Measurements from ENCODE around the gene COX14. TPM values are rescaled to one million over a fixed set of nuclear protein-coding genes. Genes with fewer than 3 reads are reported as not detected.
A peak's percentile ranks its signal among the peaks of the same experiment; 100 is the strongest.

Gene COX14
- 83.6 TPM for polyA plus RNA-seq (2012; ENCODE audit: missing spikeins)

DNA sequence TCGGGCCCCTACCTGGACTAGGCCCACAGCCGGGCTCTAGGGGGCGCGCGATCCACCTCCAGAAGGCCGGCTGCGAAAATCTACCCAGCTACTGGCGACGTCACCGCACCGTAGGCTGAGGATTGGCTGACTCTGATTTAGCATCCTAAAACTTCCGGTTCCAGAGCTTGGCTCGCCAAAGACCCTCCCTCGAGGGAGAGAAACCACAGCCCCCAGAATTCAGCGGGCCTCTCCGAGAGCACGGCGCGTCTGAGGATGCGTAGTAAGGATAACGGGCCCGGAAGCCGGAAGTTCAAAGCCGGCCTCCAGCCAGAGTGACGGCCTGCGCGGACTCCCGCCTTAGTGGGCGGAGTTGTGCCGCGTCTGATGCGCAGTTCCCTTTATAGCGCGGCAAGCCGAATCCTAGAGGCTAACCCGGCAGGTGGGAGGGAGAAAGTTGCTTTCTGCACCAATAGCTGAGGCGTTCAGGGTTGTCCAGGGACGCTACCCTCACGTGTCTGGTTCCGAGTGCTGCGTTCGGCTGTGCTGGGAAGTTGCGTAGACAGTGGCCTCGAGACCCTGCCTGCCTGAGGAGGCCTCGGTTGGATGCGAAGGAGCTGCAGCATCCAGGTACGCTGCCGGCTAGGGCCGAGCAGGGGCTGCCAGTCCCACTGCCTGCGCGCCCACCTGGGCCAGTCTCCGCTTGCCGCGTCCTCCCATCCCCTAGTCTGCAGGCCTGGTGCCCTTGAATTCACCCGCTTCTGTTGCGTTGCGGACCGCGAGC lies at the start of gene COX14:
Gene COX14 (plus strand): TSS at position 544 of the 763 bp plus-strand sequence. CDS start 7,808 bp downstream, outside the sequence.
- DNase-seq (ENCODE audit: insufficient read length) (peak; percentile 93), FAIRE-seq (peak; percentile 98)
- TF ChIP-seq POLR2AphosphoS5 (IDR thresholded peaks at IDR 0.05; ENCODE audit: low read depth, low read length) (peak; percentile 98), POLR2A (IDR thresholded peaks at IDR 0.05; ENCODE audit: low read depth, low read length) (peak; percentile 97), TAF1 (IDR thresholded peaks at IDR 0.05; ENCODE audit: borderline replicate concordance, low read depth, low read length) (peak; percentile 88)

DNA sequence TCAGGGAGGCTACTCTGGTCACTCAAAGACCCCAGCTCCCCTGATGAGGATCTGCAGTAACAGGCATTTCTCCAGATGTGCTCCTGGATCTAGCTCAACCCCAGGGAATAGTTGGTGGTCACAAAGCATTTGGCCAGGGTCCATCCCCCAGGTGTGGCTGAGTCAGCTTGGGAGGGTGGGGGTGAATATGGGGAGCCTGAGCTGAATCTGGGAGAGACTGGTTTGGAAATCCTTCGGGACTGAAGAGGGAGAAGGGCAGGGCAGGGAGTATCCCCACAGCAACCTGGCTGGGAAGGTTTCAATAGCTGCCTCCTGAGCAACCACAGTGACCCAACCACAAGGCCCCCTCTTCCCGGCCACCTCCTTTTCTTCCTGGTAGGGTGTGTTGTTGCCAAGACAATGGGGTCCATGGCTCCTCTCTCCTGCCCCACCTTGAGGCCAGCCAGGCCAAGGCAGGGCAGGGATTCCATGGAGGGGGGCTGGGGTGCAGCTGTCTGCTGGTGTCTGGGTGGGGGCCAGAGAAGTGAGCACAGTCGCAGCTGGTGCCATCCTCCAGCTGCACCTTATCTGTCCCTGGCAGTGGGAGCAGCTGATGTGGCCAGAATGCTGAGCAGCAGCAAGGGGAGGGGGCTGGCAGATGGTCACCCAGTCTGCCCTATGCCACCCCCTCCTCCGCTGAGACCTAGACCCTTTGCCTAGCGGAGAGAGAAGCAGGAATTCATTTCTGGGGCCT lies 49.1 kb upstream of the COX14 start:
- FAIRE-seq (no peak), DNase-seq (ENCODE audit: insufficient read length) (no peak)
- no peak for TF ChIP-seq POLR2A (IDR thresholded peaks at IDR 0.05; ENCODE audit: low read depth, low read length)
- no peak for TF ChIP-seq TAF1 (IDR thresholded peaks at IDR 0.05; ENCODE audit: borderline replicate concordance, low read depth, low read length)
- TF ChIP-seq POLR2AphosphoS5 (IDR thresholded peaks at IDR 0.05; ENCODE audit: low read depth, low read length) = no peak

DNA sequence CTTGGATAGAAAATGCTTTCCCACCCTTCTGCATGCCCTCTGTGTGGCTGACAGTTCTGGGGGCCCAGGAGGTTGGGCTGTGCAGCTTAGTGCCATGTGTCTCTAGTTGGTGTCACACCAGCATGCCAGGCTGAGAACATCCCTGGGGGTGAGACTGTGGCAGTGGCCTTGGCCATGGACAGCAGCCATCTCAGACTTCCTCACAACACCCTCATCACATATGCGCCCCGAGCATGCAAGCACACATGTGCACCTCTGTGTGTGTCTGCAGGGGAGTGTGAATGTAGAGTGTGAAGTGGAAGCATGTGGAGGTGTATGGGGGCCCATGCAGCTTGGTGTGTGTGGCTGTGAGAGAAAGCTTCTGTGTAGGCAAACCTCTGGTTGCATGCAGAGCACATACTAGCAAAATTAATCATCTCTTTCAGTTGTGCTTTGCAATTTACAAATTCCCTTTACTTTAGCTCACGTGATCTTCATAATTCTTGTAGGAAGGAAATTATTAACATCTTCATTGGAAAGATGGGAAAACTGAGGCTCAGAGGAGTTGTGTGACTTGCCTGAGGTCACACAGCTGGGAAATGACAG lies 46.2 kb upstream of the COX14 start:
- FAIRE-seq (no peak), DNase-seq (ENCODE audit: insufficient read length) (no peak)
- TF ChIP-seq TAF1 (IDR thresholded peaks at IDR 0.05; ENCODE audit: borderline replicate concordance, low read depth, low read length) (no peak), POLR2A (IDR thresholded peaks at IDR 0.05; ENCODE audit: low read depth, low read length) (no peak), POLR2AphosphoS5 (IDR thresholded peaks at IDR 0.05; ENCODE audit: low read depth, low read length) (no peak)

GRCh38 chr12:50066402-50066801 lies 45.6 kb upstream of the COX14 start:
- no peak for FAIRE-seq
- no peak for DNase-seq (ENCODE audit: insufficient read length)
- TF ChIP-seq POLR2AphosphoS5 (IDR thresholded peaks at IDR 0.05; ENCODE audit: low read depth, low read length) (no peak), TAF1 (IDR thresholded peaks at IDR 0.05; ENCODE audit: borderline replicate concordance, low read depth, low read length) (no peak), POLR2A (IDR thresholded peaks at IDR 0.05; ENCODE audit: low read depth, low read length) (no peak)

- TF ChIP-seq TAF1 (IDR thresholded peaks at IDR 0.05; ENCODE audit: borderline replicate concordance, low read depth, low read length) = no peak
- TF ChIP-seq POLR2AphosphoS5 (IDR thresholded peaks at IDR 0.05; ENCODE audit: low read depth, low read length) = no peak
- no peak for TF ChIP-seq POLR2A (IDR thresholded peaks at IDR 0.05; ENCODE audit: low read depth, low read length)
- DNase-seq (ENCODE audit: insufficient read length) = no peak
- FAIRE-seq = no peak
Measured at GRCh38 chr12:50069069-50069468, 43.0 kb upstream of the COX14 start.

DNA sequence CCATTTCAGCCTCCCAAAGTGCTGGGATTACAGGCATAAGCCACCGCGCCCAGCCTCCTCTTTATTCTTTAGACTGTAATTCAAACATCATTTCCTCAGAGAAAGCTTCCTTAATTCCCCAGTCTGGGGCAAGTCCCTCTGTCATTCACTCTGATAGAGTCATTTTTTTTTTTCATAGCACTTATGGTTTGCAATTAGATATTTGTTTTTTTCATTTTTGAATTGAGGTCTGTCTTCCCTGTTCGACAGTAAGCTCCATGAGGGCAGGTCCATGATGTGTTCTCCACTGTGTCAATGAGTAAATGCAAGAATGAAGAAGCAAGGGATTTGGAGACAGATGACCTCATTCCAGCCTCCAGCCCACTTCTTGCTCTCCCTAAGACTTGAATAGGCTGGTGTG lies 42.5 kb upstream of the COX14 start:
- no peak for FAIRE-seq
- TF ChIP-seq POLR2AphosphoS5 (IDR thresholded peaks at IDR 0.05; ENCODE audit: low read depth, low read length) (no peak), TAF1 (IDR thresholded peaks at IDR 0.05; ENCODE audit: borderline replicate concordance, low read depth, low read length) (no peak), POLR2A (IDR thresholded peaks at IDR 0.05; ENCODE audit: low read depth, low read length) (no peak)

DNA sequence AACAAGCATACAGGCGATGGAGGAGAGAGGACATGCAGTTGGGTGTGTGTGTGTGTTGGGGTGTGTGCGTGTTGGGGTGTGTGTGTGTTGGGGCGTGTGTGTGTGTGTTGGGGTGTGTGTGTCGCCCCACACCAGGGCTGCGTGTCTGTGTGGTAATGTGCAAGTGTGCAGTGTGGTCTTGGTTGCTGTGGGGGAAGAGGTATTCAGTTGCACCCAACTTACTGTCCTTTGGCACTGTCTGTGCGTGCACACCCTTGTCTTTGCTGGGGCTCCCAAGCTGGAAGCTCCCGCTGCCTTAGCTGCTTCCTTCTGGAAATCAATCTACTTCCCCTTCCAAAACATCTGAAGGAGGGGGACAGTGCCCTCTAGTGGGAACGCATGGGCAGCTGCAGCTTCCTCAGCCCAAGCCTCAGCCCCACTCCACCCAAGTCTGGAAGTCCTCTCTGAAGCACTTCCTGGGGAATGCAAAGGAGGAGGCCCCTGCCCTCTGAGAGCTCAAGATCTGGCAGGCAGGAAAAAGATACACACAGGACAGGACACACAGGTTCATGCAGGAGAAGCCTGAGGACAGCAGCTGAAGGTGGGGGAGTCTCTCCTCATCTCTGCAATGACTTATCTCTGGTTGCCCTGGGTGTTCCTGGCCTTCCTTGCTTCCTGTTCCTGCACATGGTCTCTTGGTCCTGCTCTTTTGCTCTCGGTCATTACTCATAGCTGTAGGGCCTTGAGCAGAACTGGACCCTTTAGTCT lies 41.5 kb upstream of the COX14 start:
- FAIRE-seq (peak; percentile 85), DNase-seq (ENCODE audit: insufficient read length) (peak; percentile 47)
- TF ChIP-seq POLR2A (IDR thresholded peaks at IDR 0.05; ENCODE audit: low read depth, low read length) = no peak
- no peak for TF ChIP-seq POLR2AphosphoS5 (IDR thresholded peaks at IDR 0.05; ENCODE audit: low read depth, low read length)
- TF ChIP-seq TAF1 (IDR thresholded peaks at IDR 0.05; ENCODE audit: borderline replicate concordance, low read depth, low read length) = no peak

More for the DNA sequence above, 42.5 kb upstream of the COX14 start:
- DNase-seq (ENCODE audit: insufficient read length) = no peak

DNA sequence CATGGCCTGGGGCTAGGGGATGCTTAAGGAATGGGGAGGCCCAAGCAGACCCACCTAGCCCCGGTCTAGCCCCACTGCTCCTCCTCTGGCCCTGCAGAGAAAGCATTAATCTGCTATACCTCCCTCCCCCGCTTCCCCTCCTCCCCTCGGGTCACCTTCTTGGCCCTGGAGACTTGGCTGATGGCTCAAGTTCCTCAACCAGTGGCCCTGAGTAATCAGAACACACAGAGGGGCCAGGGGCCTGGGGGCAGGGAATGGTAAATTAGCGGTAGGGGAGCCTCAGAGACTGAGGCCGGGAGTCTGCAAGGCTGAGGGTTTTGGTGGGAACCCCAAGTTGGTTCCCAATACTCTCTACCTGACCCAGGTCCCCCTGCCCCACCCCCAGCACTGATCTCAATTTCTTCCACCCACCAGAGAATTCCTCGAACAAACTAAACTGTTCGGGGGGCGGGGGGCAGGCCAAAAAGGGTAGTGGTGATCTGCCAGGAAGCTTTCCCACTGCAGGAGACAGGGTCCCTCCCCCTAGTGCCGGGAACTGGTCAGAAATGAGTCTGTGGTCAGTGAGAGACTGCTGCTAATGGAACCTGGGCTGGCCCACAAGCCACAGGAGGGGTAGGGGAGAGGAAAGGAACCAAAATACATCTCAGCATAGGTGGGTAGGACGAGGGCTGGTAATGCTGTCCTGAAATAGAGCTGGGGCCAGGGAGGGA lies 39.7 kb upstream of the COX14 start:
- FAIRE-seq (no peak), DNase-seq (ENCODE audit: insufficient read length) (no peak)
- TF ChIP-seq POLR2AphosphoS5 (IDR thresholded peaks at IDR 0.05; ENCODE audit: low read depth, low read length) (no peak), TAF1 (IDR thresholded peaks at IDR 0.05; ENCODE audit: borderline replicate concordance, low read depth, low read length) (no peak), POLR2A (IDR thresholded peaks at IDR 0.05; ENCODE audit: low read depth, low read length) (no peak)

- FAIRE-seq = no peak
- no peak for DNase-seq (ENCODE audit: insufficient read length)
- TF ChIP-seq TAF1 (IDR thresholded peaks at IDR 0.05; ENCODE audit: borderline replicate concordance, low read depth, low read length) (no peak), POLR2A (IDR thresholded peaks at IDR 0.05; ENCODE audit: low read depth, low read length) (no peak), POLR2AphosphoS5 (IDR thresholded peaks at IDR 0.05; ENCODE audit: low read depth, low read length) (no peak)
Measured at GRCh38 chr12:50073206-50073605, 38.8 kb upstream of the COX14 start.

- DNase-seq (ENCODE audit: insufficient read length) (no peak), FAIRE-seq (no peak)
- no peak for TF ChIP-seq POLR2A (IDR thresholded peaks at IDR 0.05; ENCODE audit: low read depth, low read length)
- TF ChIP-seq POLR2AphosphoS5 (IDR thresholded peaks at IDR 0.05; ENCODE audit: low read depth, low read length) = no peak
- TF ChIP-seq TAF1 (IDR thresholded peaks at IDR 0.05; ENCODE audit: borderline replicate concordance, low read depth, low read length) = no peak
Measured at GRCh38 chr12:50073712-50074111, 38.3 kb upstream of the COX14 start.
